ENCODE results near the gene RPAP3. TPM values are rescaled to one million over a fixed set of nuclear protein-coding genes. Genes with fewer than 3 reads are reported as not detected.
A peak's percentile ranks its signal among the peaks of the same experiment; 100 is the strongest.

The RPAP3 gene
- total and polyA plus RNA-seq, 2 experiments from 2014 or later, result 31.4 to 69.9 TPM

GRCh38 chr12:47704719-47705118 is 1.1 kb downstream of the RPAP3 start:
- no peaks in the 10 kb centered on the region for H3K9me3 Mint-ChIP-seq
- no peak overlapping the region for H3K27ac ChIP-seq (ENCODE audit: low read depth)
- peaks cover 3% of the 10 kb centered on the region for H3K27me3 Mint-ChIP-seq (ENCODE audit: insufficient read depth, low read depth, poor library complexity)
- H3F3A ChIP-seq (replicated peaks; ENCODE audit: low read depth), result no peaks in the 10 kb centered on the region
- peak overlapping the region; percentile 74 for H3K4me3 Mint-ChIP-seq
- DNase-seq (ENCODE audit: low spot score), result no peak
- peak overlapping the region; percentile 77 for H3K4me2 ChIP-seq
- H3K4me3 ChIP-seq, result peak overlapping the region; percentile 82
- peaks cover 19% of the 10 kb centered on the region for H3K4me1 Mint-ChIP-seq
- H2AFZ ChIP-seq, result no peak overlapping the region
- H3K9me2 ChIP-seq (ENCODE audit: insufficient read depth), result no peaks in the 10 kb centered on the region
- H3K27me3 ChIP-seq (ENCODE audit: insufficient read depth), result no peaks in the 10 kb centered on the region
- H3K79me2 ChIP-seq (replicated peaks; ENCODE audit: insufficient read depth), result peaks cover 33% of the 10 kb centered on the region
- peaks cover 5% of the 10 kb centered on the region for H3K4me1 ChIP-seq (ENCODE audit: insufficient read depth)
- no peak for TF ChIP-seq ZNF331 (CRISPR knock-in tag; IDR thresholded peaks at IDR 0.05; ENCODE audit: low read depth)
- H3K27ac Mint-ChIP-seq, result no peak overlapping the region
- H3K36me3 ChIP-seq (ENCODE audit: insufficient read depth), result 0 out of 2 replicates have a peak, but pooled peaks cover under 1% of the 10 kb centered on the region
- peaks cover 18% of the 10 kb centered on the region for H3K36me3 Mint-ChIP-seq (ENCODE audit: low read depth)
- no peak for ATAC-seq
- H4K20me1 ChIP-seq (replicated peaks; ENCODE audit: insufficient read depth), result peaks cover 5% of the 10 kb centered on the region; the same call in 1 of the 2 replicates

GRCh38 chr12:47700263-47700662 is 5.6 kb downstream of the RPAP3 start:
- no peak overlapping the region for H3K4me2 ChIP-seq
- peaks cover 18% of the 10 kb centered on the region for H3K36me3 Mint-ChIP-seq (ENCODE audit: low read depth)
- no peaks in the 10 kb centered on the region; the same call in 1 of the 2 replicates for H3K4me1 ChIP-seq (ENCODE audit: insufficient read depth)
- no peak overlapping the region for H3K4me3 Mint-ChIP-seq
- H3K36me3 ChIP-seq (ENCODE audit: insufficient read depth), result peaks cover 8% of the 10 kb centered on the region; the same call in 1 of the 2 replicates
- H3K4me1 Mint-ChIP-seq, result peaks cover 11% of the 10 kb centered on the region; the same call in 2 of the 3 replicates
- no peaks in the 10 kb centered on the region for H3K27me3 ChIP-seq (ENCODE audit: insufficient read depth)
- no peak for DNase-seq (ENCODE audit: low spot score)
- H3K27ac Mint-ChIP-seq, result no peak overlapping the region
- peaks cover 5% of the 10 kb centered on the region for H4K20me1 ChIP-seq (replicated peaks; ENCODE audit: insufficient read depth)
- no peak overlapping the region for H3K4me3 ChIP-seq
- no peaks in the 10 kb centered on the region for H3K9me3 Mint-ChIP-seq
- no peaks in the 10 kb centered on the region for H3K27me3 Mint-ChIP-seq (ENCODE audit: insufficient read depth, low read depth, poor library complexity)
- H3K9me2 ChIP-seq (ENCODE audit: insufficient read depth), result no peaks in the 10 kb centered on the region
- H2AFZ ChIP-seq, result no peak overlapping the region
- no peak for ATAC-seq
- peaks cover 33% of the 10 kb centered on the region for H3K79me2 ChIP-seq (replicated peaks; ENCODE audit: insufficient read depth)
- H3F3A ChIP-seq (replicated peaks; ENCODE audit: low read depth), result no peaks in the 10 kb centered on the region
- no peak overlapping the region for H3K27ac ChIP-seq (ENCODE audit: low read depth)
- TF ChIP-seq POLR2AphosphoS5 (IDR thresholded peaks at IDR 0.05; ENCODE audit: low read depth) (no peak), CREB1 (CRISPR knock-in tag; IDR thresholded peaks at IDR 0.05; ENCODE audit: low read depth) (no peak), EZH2 (IDR thresholded peaks at IDR 0.05; ENCODE audit: low read depth, unreplicated experiment) (no peak), STAT1 (IDR thresholded peaks at IDR 0.05; ENCODE audit: unreplicated experiment) (no peak), CTCF (conservative IDR thresholded peaks at IDR 0.05; ENCODE audit: low read depth in 2 of 2) (no peak), ZNF331 (CRISPR knock-in tag; IDR thresholded peaks at IDR 0.05; ENCODE audit: low read depth) (no peak), REST (IDR thresholded peaks at IDR 0.05; ENCODE audit: unreplicated experiment) (no peak), ZNF114 (CRISPR knock-in tag; IDR thresholded peaks at IDR 0.05) (no peak), NANOG (IDR thresholded peaks at IDR 0.05; ENCODE audit: borderline replicate concordance) (no peak), ETS1 (IDR thresholded peaks at IDR 0.05) (no peak), EZH2phosphoT487 (IDR thresholded peaks at IDR 0.05; ENCODE audit: unreplicated experiment) (no peak), JUNB (IDR thresholded peaks at IDR 0.05; ENCODE audit: unreplicated experiment) (no peak)

Measured in GM23338 (cell line).